HG03565 (cell line): ENCODE data around the gene LUM.
"Not testable (repeated sequence)": the region's sequence is repeated elsewhere in the genome, so short reads cannot be mapped to it uniquely, and the experiment has no call there.

Experiments
- ATAC-seq: cut with Tn5 transposase; IDR thresholded peaks from one replicate; pipeline ENCODE4 v1.9.1; 2021; ENCODE audit warnings: mild to moderate bottlenecking, moderate library complexity; ENCODE audit not compliant: unreplicated experiment

The LUM gene

GRCh38 chr12:91109581-91110310, 1.5 kb downstream of the LUM start:
- ATAC-seq = no peak

- peak; percentile 76 for ATAC-seq
Observed at GRCh38 chr12:91109148-91109564, 2.1 kb downstream of the LUM start.

- ATAC-seq = no peak
Observed at GRCh38 chr12:91108196-91108755, 3.0 kb downstream of the LUM start.

- no peak for ATAC-seq
Observed at GRCh38 chr12:91106283-91106682, 5.0 kb downstream of the LUM start.

GRCh38 chr12:91105807-91106206, 5.5 kb downstream of the LUM start:
- no peak for ATAC-seq

- peak; percentile 40 for ATAC-seq
Observed at GRCh38 chr12:91104812-91105466, 6.4 kb downstream of the LUM start.

- no peak for ATAC-seq
Observed at GRCh38 chr12:91103624-91104023, 7.7 kb downstream of the LUM start.

- ATAC-seq = no peak
Observed at GRCh38 chr12:91103101-91103500, 8.2 kb downstream of the LUM start.

GRCh38 chr12:91100906-91101305, 10.4 kb downstream of the LUM start:
- ATAC-seq = no peak

- ATAC-seq = no peak
Observed at GRCh38 chr12:91099836-91100235, 11.5 kb downstream of the LUM start.

GRCh38 chr12:91099341-91099740, 12.0 kb downstream of the LUM start:
- ATAC-seq = no peak

- ATAC-seq = no peak
Observed at GRCh38 chr12:91098941-91099340, 12.4 kb downstream of the LUM start.

GRCh38 chr12:91098461-91098860, 12.8 kb downstream of the LUM start:
- no peak for ATAC-seq

GRCh38 chr12:91094957-91095356, 16.3 kb downstream of the LUM start:
- no peak for ATAC-seq

GRCh38 chr12:91094032-91094662, 17.1 kb downstream of the LUM start:
- no peak for ATAC-seq

- no peak for ATAC-seq
Observed at GRCh38 chr12:91093341-91093740, 18.0 kb downstream of the LUM start.

GRCh38 chr12:91091916-91092715, 19.2 kb downstream of the LUM start:
- no peak for ATAC-seq

GRCh38 chr12:91089953-91090352, 21.3 kb downstream of the LUM start:
- not testable (repeated sequence) for ATAC-seq

GRCh38 chr12:91080041-91080440, 31.3 kb downstream of the LUM start:
- no peak for ATAC-seq

- ATAC-seq = no peak
Observed at GRCh38 chr12:91078501-91078900, 32.8 kb downstream of the LUM start.
